Activated CD8-positive, alpha-beta memory T cell treated with anti-CD3 and anti-CD28 coated beads for 48 hours (primary cell): ENCODE results near the gene FAM234A.
"Not testable (repeated sequence)": the region's sequence is repeated elsewhere in the genome, so short reads cannot be mapped to it uniquely, and the experiment has no call there.

ENCODE experiments used
- DNase-seq, 3 experiments: peaks; one replicate each; pipeline ENCODE4 v3.0.0-alpha.2; 2020; ENCODE audit warnings: low read depth in 2 of 3, low spot score in 2 of 3

The FAM234A gene, protein sequence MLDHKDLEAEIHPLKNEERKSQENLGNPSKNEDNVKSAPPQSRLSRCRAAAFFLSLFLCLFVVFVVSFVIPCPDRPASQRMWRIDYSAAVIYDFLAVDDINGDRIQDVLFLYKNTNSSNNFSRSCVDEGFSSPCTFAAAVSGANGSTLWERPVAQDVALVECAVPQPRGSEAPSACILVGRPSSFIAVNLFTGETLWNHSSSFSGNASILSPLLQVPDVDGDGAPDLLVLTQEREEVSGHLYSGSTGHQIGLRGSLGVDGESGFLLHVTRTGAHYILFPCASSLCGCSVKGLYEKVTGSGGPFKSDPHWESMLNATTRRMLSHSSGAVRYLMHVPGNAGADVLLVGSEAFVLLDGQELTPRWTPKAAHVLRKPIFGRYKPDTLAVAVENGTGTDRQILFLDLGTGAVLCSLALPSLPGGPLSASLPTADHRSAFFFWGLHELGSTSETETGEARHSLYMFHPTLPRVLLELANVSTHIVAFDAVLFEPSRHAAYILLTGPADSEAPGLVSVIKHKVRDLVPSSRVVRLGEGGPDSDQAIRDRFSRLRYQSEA

DNA sequence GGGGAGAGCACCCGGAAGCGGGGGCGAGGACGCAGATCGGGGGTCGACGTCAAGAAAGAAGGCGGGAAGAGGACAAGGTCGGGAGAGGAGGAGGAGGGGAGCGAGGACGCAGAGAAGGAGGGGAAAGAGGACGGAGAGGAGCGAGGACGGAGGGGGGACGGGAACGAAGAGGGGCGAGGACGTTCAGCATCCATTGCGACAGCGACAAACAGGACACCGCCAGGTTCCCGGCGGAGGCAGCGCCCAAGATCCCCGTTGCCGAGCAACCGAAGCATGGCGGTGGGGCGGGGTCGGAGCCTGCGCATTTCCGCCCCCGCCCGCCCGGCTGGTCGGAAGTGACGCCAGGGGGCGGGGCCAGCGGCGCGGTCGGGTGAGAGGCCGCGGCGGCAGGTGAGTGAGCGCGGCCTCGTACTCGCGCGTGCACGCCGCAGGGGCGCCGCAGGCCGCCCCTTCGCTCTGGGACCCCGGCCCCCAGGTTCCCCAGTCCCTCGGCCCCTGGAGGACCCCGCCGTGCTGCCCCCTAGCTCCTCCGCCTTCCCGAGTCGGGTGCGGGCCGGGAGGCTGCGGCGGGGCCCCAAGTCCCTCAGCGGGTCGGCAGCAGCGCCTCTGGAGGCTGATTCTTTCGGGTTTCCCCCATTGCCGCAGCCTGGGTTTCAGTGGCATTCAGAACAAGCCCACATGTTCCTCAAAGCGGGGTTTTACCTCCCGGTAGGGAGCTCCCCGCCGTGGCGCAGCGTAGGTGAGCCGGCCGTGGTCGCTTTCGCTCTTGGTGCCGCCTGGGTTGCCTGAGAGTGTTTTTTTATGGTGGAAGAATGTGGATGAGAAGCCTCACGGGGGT, at the start of gene FAM234A:
FAM234A (plus strand) TSS at position 354 of the 838 bp plus-strand sequence. CDS start 19,593 bp downstream, outside the sequence.
- DNase-seq = peak; percentile 85 to 90 (median 89)

DNA sequence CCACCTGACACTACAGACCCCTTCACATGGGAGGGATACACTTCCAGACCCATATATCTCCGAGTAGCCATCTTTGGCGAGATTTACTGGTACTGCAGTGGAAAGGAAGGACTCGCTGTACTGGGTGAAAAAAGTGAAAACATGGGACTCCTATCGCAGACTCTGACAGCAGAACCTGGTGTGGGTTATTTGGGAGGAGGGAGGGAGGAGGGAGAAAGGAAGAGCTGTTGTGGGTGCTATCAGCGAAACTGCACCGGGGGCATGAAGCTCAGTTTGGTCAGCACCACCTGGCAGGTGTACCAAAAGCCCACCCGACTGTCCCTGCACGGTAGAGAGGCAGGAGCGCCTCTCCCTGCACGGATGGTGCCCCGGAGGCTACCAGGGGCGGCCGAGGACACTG, 49.4 kb upstream of the FAM234A start:
- DNase-seq = no peak

DNA sequence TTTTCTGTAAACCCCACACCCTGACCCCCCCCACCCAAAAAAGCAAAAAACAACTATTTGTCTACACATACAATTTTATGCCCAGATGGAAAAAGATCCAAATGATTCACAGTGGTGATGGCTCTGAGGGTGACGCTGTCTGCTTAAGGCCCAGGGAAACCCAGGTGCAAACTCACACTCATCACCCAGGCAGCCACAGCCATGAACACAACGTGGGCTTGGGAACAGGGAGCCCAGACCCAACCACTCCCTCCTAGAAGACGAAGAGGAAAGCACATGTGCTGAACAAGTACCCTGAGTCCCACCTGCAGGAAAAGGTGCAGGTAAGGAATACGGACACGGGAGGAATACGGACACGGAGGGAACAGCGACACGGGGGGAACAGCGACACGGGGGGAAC, 48.9 kb upstream of the FAM234A start:
- DNase-seq = no peak

DNA sequence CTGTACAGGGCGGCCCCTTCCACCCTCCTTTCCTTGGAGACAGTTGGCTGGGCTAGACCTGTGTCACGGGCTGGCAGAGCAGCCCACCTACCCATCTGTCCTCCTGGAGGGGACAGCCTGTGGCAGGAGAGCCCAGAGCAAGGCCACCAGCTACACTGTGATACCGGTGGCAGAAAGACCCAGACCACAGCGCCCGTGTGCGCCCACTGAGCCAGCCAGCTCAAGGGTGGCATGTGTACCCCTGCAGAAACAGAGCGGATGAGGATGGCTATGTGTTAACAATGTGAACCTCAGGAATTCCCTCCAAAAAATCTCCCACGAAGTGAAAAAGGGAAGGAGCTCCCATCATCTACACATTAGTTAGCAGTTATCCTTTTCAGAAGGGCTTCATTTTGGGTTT, 47.3 kb upstream of the FAM234A start:
- DNase-seq = no peak

DNA sequence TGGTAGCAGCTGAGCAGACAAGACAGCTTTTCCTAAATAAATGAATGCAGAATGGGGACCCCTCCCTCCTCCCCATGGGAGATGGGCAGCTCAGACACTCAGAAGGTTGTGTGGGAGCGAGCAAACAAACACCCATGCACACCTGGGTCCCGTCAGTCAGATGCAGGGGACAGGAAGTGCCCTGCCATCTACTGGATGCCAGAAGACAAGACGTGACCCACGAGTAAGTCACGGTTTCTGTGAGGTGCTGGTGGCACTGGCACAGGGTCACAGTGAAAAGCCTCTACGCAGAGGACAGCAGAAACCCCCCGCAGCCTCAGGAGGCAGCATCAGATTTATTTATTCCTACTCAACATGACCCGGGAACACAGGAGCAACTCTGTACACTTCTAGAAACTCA, 45.9 kb upstream of the FAM234A start:
- no peak for DNase-seq

DNA sequence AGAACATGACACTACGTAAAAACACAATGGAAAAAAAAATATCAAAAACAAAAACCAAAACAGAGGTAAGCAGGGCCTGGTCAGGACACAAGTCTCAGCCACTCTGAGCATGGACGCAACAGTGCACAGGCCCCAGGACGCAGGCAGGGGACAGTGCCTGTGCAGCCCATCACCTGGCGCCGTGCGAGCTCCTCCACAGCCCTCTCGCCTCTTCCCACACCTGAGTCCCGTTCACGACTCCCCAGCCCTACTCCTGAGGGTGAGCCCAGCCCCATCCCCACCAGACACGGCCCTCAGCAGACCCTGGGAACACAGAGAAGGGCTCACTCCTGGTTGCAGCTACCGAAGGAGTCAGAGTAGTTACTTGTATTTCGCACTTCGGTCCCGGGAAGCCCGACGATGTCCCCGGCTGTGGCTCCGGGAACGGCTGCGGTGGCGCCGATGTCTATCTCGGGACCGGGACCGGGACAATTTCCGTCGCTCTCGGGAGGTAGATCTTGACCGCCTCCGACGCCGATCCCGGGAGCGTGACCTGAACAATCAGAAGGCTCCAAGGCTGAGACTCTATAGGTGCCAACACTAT, 44.9 kb upstream of the FAM234A start:
- no peak for DNase-seq

DNA sequence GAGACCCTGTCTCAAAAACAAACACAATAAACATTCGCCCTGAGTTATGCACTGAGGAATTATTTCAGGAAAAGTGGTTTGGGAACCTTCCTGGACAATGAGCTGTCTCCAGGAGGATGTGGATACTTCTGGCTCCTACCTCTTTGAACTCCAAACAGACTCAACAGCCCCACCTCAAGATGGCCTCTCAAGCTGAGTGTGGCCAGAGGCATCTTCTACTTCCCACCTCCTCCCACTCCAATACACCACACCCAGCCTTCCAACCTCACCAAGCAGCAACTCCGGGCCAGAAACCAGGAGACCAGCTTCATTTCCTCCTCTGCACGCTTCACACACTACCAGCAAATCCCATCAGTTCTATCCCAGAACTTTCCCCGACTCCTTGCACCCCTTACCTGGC, 42.8 kb upstream of the FAM234A start:
- DNase-seq = no peak

DNA sequence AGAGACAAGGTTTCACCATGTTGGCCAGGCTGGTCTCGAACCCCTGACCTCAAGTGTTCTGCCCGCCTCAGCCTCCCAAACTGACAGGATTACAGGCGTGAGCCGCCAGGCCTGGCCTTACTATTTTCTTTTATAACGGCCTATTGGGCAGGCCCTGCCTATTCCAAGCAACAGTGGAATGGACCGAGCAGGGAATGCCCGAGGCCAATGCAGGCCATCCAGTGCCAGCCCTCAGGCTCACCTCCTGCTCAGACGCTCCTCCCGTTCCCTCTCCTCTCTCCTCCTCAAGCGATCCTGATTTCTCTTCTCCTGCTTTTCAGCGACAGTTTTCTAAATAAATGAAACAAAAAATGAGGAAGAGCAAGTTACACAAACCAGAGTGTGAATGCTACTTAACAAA, 41.9 kb upstream of the FAM234A start:
- no peak for DNase-seq

DNA sequence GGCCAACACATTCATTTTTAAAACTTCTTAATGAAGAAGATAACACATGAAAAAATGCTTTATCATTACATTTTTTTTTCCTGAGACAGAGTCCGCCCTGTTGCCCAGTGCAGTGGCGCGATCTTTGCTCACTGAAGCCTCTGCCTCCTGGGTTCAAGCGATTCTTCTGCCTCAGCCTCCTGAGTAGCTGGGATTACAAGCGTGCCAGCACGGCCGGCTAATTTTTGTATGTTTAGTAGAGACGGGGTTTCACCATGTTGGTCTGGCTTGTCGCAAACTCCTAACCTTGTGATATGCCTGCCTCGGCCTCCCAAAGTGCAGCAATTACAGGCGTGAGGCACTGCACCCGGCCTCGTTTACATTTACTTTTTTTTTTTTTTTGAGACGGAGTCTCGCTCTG, 41.2 kb upstream of the FAM234A start:
- no peak for DNase-seq

DNA sequence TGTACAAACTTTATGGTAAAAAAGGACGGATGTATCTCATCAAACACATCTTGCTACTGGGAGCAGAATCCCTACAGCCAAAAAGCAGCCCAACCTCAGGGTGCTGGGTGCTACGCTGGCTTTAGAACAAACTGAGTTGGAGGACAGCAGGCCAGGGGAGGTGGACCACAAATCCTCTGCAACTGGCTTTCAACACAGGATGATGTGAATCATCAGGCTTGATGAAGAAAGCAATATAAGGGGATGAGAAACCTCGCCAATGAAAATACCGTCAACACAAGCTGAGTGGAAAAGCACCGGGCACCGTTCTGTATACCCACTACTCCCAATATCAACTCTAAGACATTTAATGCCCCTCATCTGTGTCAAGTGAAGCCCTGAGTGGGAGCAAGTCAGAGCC, 40.1 kb upstream of the FAM234A start:
- DNase-seq = no peak

DNA sequence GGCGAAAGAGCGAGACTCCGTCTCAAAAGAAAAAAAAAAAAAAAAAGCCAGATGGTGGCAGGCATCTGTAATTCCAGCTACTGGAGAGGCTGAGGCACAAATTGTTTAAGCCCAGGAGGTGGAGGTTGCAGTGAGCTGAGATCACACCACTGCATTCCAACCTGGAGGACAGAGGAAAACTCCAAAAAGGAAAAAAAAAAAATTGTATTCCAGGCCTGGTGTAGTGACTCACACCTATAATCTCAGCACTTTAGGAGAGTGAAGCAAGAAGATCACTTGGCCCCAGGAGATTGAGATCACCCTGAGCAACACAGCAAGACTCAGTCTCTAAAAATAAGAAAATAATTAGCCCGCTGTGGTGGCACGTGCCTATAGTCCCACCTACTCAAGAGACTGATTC, 34.2 kb upstream of the FAM234A start:
- DNase-seq = no peak

DNA sequence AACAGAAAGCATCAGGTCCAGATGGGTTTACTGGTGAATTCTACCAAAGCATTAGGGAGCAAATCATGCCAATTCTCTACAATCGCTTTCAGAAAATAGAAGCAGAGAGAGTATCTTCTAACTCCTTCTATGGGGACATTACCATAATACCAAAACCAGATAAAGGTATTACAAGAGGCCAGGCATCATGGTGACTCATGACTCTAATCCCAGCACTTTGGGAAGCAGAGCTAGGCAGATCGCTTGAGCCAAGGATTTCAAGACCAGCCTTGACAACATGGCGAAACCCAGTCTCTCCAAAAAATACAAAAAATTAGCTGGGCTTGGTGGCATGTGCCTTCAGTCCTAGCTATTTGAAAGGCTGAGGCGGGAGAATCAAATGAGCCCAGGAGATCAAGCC, 31.4 kb upstream of the FAM234A start:
- DNase-seq = no peak

DNA sequence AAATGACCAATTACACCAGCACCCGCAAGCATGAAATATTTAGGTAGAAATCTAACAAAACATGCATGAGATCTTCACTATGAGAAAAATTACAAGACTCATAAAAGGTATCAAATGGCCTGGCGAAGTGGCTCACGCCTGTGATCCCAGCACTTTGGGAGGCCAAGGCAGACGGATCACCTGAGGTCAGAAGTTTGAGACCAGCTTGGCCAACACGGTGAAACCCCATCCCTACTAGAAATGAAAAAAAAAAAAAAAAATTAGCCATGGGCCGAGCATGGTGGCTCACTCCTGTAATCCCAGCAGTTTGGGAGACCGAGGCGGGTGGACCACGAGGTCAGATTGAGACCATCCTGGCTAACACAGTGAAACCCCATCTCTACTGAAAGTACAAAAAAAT, 30.6 kb upstream of the FAM234A start:
- DNase-seq = not testable (repeated sequence)

DNA sequence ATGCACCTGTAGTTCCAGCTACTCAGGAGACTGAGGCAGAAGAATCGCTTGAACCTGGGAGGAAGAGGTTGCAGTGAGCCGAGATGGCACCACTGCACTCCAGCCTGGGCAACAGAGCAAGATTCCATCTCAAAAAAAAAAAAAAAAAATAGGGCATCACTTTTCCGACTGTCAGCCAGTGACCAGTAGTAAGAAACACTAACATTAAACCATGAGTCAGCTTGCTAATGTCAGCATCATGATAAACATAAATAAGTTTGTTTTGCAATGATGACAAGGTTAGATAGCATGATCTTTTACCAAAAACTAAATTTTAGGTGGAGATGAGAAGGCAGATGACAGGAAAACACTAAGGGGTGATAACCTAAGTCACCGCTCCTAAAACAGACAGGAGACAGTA, 25.3 kb upstream of the FAM234A start:
- not testable (repeated sequence) for DNase-seq

DNA sequence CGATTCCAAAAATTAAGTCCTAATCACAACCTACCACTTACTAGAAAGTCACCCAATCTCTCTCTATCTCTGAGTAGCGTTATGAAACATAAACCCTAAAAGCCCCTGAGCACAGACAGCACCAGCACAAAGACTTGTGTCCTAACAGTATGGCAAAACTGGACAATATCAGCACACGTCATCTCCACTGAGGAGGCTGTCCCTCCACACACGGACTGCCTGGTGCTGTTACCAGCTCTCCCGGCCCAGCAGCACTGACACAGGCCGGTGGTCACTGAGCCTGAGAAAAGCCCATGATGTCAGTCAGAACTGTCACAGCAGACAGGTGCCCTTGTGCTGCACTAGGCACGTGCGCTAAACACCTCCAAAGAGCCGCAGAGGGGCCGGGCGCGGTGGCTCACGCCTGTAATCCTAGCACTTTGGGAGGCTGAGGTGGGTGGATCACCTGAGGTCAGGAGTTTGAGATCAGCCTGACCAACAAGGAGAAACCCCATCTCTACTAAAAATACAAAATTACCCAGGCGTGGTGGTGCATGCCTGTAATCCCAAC, 22.9 kb upstream of the FAM234A start:
- not testable (repeated sequence) for DNase-seq

DNA sequence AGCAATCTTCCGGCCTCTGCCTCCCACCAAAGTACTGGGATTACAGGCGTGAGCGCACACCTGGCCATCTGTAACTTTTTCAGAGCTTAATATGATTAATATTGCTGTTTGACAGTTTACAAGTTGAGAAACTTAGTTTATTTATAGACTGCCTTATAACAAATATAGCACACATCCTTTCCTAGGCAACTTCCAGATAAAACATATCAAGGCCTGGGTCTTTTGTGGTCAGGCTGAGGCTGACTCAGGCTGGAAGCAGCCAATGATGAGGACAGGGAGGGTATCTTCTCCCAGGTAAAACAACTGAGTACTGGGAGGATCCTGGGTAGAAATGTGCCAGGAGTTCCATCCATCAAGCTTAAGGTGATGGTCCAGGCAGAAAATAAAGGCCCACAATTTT, 21.6 kb upstream of the FAM234A start:
- no peak for DNase-seq

DNA sequence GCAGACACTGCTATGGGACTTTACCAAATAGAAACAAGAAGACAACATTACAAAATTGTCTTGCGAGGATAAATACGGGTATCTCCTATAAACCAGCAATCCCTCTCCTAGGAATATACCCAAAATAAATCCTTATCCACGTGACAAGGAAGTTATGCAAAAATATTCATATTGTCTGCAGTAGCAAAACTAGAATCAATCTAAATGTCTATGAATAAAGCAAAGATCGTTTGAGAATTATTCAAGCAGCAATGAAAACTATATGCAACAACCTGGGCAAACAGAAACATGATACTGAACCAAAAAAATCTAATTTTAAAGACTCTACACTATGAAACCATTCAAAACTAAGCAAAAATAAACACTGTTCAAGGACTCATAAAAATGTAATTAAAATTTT, 14.6 kb upstream of the FAM234A start:
- DNase-seq = no peak

DNA sequence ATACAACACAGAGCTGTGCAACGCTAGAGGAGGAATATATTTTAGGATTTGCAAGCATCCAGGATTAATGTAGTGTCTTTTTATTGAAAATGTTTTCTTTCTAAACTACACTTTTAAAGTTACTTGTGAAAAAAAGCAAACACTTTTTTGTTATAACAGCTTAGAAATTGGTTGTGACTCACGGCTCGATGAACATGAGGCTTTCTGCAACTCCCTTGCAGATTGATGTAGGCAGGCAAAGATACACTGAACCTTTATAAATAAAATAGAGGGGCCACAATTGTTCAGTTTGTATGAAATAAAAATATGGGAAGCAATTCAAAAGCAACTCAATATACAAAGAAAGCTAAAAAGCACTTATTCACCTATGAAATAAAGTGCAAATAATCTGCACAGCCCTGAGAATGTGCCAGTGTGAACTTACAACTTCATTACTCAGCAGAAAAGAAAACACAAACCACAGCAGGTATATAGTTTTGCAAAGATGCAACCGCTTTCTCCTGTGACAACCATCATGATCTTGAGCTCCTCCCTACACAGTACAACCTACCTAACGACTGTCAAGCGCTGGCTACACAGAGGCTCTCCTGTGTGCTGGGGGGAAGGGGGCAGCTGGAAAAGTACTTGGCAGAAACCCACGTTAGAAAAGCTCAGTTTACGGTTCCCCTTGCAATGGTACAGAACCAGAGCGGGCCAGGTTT, 6.3 kb upstream of the FAM234A start:
- no peak for DNase-seq

DNA sequence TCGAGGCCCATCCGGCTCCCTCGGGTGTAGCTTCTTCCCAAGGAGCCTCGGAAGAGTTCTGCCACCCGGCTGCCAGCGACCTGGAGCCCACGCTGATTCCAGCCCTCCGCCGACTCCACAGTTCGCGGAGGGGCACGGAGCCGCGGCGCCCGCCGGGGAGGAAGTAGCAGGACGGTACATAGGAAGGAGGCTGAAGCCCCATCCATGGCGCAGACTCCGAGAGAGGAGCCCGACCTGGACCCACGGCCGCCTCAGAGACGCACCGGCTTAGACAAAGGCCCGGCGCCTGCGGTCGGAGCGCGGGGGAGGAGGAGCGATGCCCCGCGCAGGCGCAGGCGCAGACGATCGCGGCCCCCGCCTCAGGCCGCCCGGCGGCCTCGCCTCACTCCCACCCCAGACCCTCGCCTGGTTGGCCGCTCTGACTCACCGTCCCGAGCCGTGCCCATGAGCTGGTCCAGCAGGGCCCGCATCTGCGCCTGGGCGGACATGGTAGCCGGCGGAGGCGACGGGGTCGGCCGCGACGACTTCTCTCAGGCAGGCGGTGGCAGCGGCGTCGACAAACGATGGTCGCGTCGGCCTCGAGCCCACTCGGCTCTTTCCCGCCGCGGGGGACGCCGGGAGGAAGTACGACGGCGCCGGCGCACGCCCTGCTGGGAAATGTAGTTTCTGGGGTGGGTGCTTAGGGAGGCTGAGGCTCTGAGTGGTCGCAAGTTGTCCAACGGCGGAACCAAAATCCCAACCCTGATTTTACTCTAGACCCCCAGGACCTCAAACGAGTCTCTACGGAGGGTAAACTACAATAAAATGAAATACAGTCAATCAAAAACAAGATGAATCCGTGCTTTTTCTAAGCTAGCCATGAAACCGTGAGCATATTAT, 5.5 kb upstream of the FAM234A start, which contains the start of gene LUC7L:
LUC7L (minus strand) TSS at position 598 of the 879 bp plus-strand sequence; CDS start at position 488, 110 bp downstream.
- DNase-seq = peak; percentile 75 to 89 (median 80)
